Right lobe of liver (tissue), 6 donors: Measurements from ENCODE around the gene GLUD1. TPM values are rescaled to one million over a fixed set of nuclear protein-coding genes. Genes with fewer than 3 reads are reported as not detected.
"Not testable (repeated sequence)": the region's sequence is repeated elsewhere in the genome, so short reads cannot be mapped to it uniquely, and the experiment has no call there.

Source experiments
- ATAC-seq, 4 donors: fragments of 200-7000 bp; cut with Tn5 transposase; one replicate each; pipeline ENCODE4 v1.9.1; 2020; ENCODE audit warnings: mild to moderate bottlenecking in 4 of 4, moderate library complexity in 4 of 4
- DNase-seq, 3 donors: peaks; one replicate each; pipeline ENCODE4 v3.0.0-alpha.2; 2020
- H3K27ac ChIP-seq, 3 donors: fragments of 200-600 bp; one replicate each; pipeline ENCODE4 v1.8.0; 2022
- H3K27me3 ChIP-seq, 2 donors: fragments of 200-600 bp; one replicate each; pipeline ENCODE4 v1.8.0; 2022
- H3K36me3 ChIP-seq, 4 donors: fragments of 200-600 bp; sonication (generic) in 1 of 4; one replicate each; pipeline versions ENCODE4 v1.5.1 to v1.8.0; 2017 to 2022; ENCODE audit warnings: control low read depth in 1 of 4
- H3K4me1 ChIP-seq, 4 donors: fragments of 200-600 bp; sonication (generic) in 1 of 4; one replicate each; pipeline versions ENCODE4 v1.5.1 to v1.8.0; 2017 to 2022; ENCODE audit warnings: control low read depth in 1 of 4
- H3K4me3 ChIP-seq, 3 donors: fragments of 200-600 bp; one replicate each; pipeline ENCODE4 v1.8.0; 2022
- H3K9me3 ChIP-seq, 4 donors: fragments of 200-600 bp; sonication (generic) in 1 of 4; one replicate each; pipeline versions ENCODE4 v1.5.1 to v1.8.0; 2017 to 2022; ENCODE audit warnings: control low read depth in 1 of 4
- POLR2A ChIP-seq: fragments of 450-650 bp; IDR thresholded peaks from one replicate; pipeline ENCODE4 v1.6.1; 2017; ENCODE audit warnings: antibody characterized with exemption, mild to moderate bottlenecking
- WGBS: methylation state at CpG from one replicate; pipeline ENCODE4 v1.1.6; 2018; ENCODE audit warnings: low coverage, low lambda C conversion rate; ENCODE audit not compliant: insufficient coverage; ENCODE audit errors: missing lambda C conversion rate; 5-methylcytosine and 5-hydroxymethylcytosine counted together
- intact Hi-C, 2 donors: fragments of 100-400 bp; cut with DNase I; formaldehyde crosslinking; loops; one replicate each; pipeline versions ENCODE4 v1.11.2 to v1.14.1; 2022
- total RNA-seq, 6 experiments: library from RNA; depleted of rRNA in 2 of 6; stranded (reverse); fragments of >200 nt in 2 of 6; fragmentation: NEBNext Ultra II Directional in 3 of 6; extraction: Animal tissue kit (Norgen Biotek cat#: 25700) in 3 of 6; gene quantifications; one replicate each; pipeline versions ENCODE4 v1.1.0 to v1.2.4, GENCODE V29; 2016 to 2023
- TF ChIP-seq, protein P1 (sequence below), 4 donors: fragments of 200-600 bp in 3 of 4; fragments of 450-650 bp in 1 of 4; IDR thresholded peaks; one replicate each; pipeline versions ENCODE4 v1.5.1 to v1.8.0; 2016 to 2022; ENCODE audit warnings: antibody characterized with exemption in 4 of 4, mild to moderate bottlenecking in 2 of 4
- donor health status: DM: no; HTN: yes; CAD: no.
- donor health status: DM: no; HTN: no; CAD: no.
- donor health status: DM: no; HTN: no; CAD: no.
- donor health status: DM: no; HTN: yes; CAD: no.
- donor health status: DM: no; HTN: yes; CAD: no.

GLUD1 gene
- total RNA-seq, 6 experiments from 2014 or later = 272 to 652 (median 433) TPM

DNA sequence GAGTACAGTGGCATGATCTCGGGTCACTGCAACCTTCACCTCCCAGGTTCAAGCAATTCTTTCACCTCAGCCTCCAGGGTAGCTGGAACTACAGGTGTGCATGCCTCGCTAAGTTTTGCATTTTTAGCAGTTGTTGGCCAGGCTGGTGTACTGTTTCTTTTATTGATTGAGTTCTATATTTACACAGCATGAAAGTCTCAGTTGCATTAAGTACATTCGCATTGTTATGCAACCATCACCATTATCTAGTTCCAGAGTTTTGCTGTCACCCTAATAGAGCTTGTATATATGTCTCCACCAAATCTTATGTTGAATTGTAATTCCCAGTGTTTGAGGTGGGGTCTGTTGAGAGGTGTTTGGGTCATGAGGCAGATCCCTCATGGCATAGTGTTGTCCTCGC is 28.7 kb upstream of the GLUD1 start:
- intact Hi-C loops, H3K36me3 ChIP-seq, DNase-seq, H3K4me3 ChIP-seq, H3K4me1 ChIP-seq, H3K27me3 ChIP-seq, H3K9me3 ChIP-seq, H3K27ac ChIP-seq: not testable (repeated sequence)
- ATAC-seq = peak; percentile 57 to 85 (median 76)
- WGBS = 33% methylated on average over 3 of the region's 4 CpGs

DNA sequence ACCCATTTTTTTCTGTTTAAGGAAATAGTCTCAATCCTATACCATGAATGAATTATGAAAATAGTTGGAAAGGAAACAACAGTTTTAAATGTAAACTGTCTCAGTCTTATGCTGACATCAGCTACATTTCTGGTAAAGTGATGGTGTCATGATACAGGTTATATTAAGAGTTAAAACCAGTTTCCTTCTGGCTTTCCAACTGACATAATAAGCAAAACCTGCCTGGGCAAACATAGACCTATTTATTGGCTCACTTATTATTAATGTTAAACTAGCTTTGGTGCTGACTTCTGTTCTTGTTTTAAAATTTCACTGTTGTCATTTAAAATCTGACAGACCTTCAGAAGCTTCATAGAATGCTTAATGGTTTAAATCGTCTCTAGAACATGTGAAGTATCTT is 24.4 kb upstream of the GLUD1 start:
- H3K36me3 ChIP-seq, DNase-seq, intact Hi-C loops, H3K4me3 ChIP-seq, H3K4me1 ChIP-seq, H3K9me3 ChIP-seq, H3K27me3 ChIP-seq, H3K27ac ChIP-seq: not testable (repeated sequence)
- ATAC-seq = peak in 3 of 4 donors; percentile 36 to 57 (median 45)
- 43% methylated on average over 1 of the region's 1 CpG for WGBS

DNA sequence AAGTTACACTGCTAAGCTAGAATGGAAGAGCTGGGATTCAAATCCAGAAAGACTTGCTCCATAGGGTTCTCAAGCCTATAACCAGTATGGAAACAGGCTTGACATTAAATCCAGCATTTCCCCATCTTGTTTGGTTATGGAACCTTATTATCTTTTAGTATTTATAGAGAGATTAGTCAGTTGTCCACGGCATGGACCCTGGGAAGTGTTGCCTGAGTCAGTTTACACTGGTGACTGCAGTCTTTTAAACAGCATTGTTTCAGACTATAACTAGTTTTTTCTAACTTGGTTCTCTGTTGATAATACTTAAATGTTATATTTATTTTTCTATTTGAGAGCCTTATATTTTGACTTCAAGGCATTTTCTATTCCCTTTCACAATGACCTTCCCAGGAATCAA is 23.5 kb upstream of the GLUD1 start:
- intact Hi-C loops, H3K4me1 ChIP-seq, H3K27me3 ChIP-seq, DNase-seq, H3K4me3 ChIP-seq, H3K27ac ChIP-seq, H3K36me3 ChIP-seq, H3K9me3 ChIP-seq: not testable (repeated sequence)
- ATAC-seq = peak in 1 of 4 donors; percentile 63
- WGBS = no CpG with 5 or more reads among the region's 1 CpG

DNA sequence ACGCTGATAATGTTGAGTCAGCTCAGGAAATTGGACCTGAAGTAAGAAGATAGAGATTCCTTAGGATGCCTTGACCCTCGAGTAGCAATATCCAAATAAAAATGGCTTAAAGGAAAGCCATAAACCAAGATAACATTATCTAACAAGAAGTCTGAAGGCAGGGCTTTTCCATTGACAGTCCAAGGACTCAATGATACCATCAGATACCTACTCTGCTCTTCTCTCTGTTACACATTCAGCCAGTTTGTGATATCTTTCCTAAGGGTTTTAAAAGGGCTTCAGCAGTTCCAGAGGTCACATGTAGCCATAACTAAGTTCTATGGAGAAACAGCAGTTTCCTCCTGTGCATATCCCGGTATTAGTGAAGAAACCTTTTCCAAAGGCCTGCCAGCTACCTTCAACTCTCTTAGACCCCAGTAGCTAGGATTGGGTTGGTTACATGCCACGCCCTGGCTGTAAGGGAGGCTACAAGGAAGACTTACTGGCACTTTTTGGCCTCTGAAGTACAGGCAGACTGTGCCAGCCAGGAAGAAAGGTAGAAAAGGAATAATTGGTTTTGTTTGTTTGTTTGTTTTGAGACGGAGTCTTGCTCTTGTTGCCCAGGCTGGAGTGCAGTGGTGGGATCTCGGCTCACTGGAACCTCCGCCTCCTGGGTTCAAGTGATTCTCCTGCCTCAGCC is 10.9 kb upstream of the GLUD1 start:
- Histone ChIP-seq H3K4me3 (no peak overlapping the region), H3K9me3 (no peaks in the 10 kb centered on the region), H3K27ac (no peak overlapping the region), H3K36me3 (peaks cover 0 to 15% (median 10%) of the 10 kb centered on the region in 4 donors), H3K27me3 (no peaks in the 10 kb centered on the region), H3K4me1 (no peaks in the 10 kb centered on the region)
- ATAC-seq (no peak), DNase-seq (no peak)
- 86% methylated on average over 5 of the region's 7 CpGs for whole genome bisulfite sequencing
- no peak for TF ChIP-seq POLR2A
- TF ChIP-seq, protein P1, sequence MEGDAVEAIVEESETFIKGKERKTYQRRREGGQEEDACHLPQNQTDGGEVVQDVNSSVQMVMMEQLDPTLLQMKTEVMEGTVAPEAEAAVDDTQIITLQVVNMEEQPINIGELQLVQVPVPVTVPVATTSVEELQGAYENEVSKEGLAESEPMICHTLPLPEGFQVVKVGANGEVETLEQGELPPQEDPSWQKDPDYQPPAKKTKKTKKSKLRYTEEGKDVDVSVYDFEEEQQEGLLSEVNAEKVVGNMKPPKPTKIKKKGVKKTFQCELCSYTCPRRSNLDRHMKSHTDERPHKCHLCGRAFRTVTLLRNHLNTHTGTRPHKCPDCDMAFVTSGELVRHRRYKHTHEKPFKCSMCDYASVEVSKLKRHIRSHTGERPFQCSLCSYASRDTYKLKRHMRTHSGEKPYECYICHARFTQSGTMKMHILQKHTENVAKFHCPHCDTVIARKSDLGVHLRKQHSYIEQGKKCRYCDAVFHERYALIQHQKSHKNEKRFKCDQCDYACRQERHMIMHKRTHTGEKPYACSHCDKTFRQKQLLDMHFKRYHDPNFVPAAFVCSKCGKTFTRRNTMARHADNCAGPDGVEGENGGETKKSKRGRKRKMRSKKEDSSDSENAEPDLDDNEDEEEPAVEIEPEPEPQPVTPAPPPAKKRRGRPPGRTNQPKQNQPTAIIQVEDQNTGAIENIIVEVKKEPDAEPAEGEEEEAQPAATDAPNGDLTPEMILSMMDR (IDR thresholded peaks at IDR 0.05) = no peak
- intact Hi-C loops = no loop called here

DNA sequence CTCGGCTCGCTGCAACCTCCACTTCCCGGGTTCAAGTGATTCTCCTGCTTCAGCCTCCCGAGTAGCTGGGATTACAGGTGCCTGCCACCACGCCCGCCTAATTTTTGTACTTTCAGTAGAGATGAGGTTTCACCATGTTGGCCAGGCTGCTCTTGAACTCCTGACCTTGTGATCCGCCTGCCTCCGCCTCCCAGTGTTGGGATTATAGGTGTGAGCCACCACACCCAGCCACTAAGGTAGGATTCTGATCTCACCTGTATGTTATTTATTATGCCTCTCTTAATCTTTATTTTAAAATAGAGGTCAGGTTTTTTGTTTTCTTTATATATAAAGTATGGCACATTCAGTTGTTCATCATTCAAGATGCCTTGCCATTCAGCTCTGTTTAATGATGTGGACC is 10.1 kb upstream of the GLUD1 start:
- H3K27ac ChIP-seq, DNase-seq, ATAC-seq, H3K27me3 ChIP-seq, H3K4me3 ChIP-seq, H3K9me3 ChIP-seq, H3K4me1 ChIP-seq, intact Hi-C loops: not testable (repeated sequence)
- WGBS = 89% methylated on average over 8 of the region's 8 CpGs
- peaks cover 0 to 15% (median 10%) of the 10 kb centered on the region in 4 donors for H3K36me3 ChIP-seq

DNA sequence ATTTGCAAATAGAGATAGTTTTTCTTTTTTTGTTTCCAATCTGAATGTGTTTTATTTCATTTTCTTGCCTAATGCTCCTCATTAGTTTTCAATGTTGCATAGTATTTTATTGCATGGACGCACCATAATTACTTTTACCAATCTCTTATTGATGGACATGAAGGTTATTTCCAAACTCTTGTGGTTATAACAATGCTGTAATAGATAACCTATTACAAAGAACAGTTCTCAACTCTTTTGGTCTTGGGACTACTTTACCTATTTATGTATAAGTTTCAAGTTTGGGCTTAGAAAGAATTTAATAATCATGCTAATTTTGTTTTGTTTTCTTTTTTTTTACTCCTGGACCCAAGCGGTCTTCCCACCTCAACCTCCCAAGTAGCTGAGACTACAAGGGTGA is 7.4 kb upstream of the GLUD1 start:
- Histone ChIP-seq H3K4me1 (no peaks in the 10 kb centered on the region), H3K27me3 (no peaks in the 10 kb centered on the region), H3K4me3 (no peak overlapping the region), H3K36me3 (peaks cover 0 to 15% (median 9%) of the 10 kb centered on the region in 4 donors), H3K9me3 (no peaks in the 10 kb centered on the region), H3K27ac (no peak overlapping the region)
- DNase-seq (no peak), ATAC-seq (no peak)
- TF ChIP-seq POLR2A = no peak
- TF ChIP-seq, protein P1 (IDR thresholded peaks at IDR 0.05) = no peak
- WGBS = 100% methylated on average over 2 of the region's 2 CpGs
- intact Hi-C loops = no loop called here
